Measurements from ENCODE around the gene STRN4. TPM values are rescaled to one million over a fixed set of nuclear protein-coding genes. Genes with fewer than 3 reads are reported as not detected.

Gene STRN4
- total RNA-seq, 1 donor from 2014 or later, result 111 TPM

DNA sequence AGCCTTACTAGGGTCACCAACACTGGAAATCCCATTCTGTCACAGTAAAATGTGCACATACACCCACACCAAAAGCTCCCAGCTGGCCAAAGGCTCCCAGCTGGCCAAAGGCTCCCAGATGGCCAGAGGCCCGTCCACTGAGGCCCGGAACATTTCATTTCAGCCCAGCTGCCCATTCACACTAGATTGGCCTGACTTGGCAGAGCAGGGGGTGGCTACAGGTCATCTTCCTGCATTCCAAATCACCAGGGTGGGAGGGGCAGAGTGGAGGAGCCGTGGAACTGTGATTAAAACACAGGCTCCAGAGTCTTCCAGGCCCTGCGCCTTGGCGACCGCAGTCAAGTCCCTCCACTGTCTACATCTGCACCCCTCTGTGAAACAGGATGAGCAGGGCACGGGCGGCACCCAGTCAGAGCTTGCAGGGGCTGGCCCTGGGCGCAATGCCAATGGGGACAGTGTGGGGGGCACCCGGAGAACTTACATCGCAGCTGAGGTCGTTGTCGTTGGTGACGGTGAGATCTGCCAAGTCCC is 19.2 kb downstream of the STRN4 start:
- peaks cover 10% of the 10 kb centered on the region for H3K36me3 ChIP-seq (ENCODE audit: control insufficient read depth, insufficient read depth, low read length)
- DNase-seq (ENCODE audit: low read depth), result no peak

DNA sequence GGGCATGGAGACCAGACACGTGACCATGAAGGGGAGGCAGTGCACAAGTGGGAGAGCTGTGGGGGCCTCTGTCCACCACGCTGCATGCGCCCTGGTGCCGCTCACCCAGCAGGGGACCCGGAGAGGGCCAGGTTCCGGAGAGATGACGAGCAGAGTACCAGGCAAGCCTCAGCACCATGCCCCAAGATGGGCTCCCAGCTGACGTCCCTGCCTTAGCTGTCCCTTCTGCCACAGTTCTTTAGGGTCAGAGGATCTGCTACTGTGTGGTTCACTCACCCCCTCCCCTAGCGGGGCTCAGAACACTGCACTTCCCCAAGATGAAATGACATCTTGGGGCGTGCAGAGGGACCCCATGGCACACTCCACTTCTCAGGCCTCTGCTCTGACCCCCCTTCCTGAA is 19.7 kb downstream of the STRN4 start:
- TF ChIP-seq, protein P1, sequence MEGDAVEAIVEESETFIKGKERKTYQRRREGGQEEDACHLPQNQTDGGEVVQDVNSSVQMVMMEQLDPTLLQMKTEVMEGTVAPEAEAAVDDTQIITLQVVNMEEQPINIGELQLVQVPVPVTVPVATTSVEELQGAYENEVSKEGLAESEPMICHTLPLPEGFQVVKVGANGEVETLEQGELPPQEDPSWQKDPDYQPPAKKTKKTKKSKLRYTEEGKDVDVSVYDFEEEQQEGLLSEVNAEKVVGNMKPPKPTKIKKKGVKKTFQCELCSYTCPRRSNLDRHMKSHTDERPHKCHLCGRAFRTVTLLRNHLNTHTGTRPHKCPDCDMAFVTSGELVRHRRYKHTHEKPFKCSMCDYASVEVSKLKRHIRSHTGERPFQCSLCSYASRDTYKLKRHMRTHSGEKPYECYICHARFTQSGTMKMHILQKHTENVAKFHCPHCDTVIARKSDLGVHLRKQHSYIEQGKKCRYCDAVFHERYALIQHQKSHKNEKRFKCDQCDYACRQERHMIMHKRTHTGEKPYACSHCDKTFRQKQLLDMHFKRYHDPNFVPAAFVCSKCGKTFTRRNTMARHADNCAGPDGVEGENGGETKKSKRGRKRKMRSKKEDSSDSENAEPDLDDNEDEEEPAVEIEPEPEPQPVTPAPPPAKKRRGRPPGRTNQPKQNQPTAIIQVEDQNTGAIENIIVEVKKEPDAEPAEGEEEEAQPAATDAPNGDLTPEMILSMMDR (IDR thresholded peaks at IDR 0.05; ENCODE audit: insufficient read depth, low read length, poor library complexity, severe bottlenecking), result no peak
- Histone ChIP-seq H3K4me3 (ENCODE audit: low read depth, low read length) (no peak overlapping the region), H3K36me3 (ENCODE audit: control insufficient read depth, insufficient read depth, low read length) (peaks cover 10% of the 10 kb centered on the region), H3K27me3 (ENCODE audit: control insufficient read depth, insufficient read depth, low read length) (no peaks in the 10 kb centered on the region)
- no peak for DNase-seq (ENCODE audit: low read depth)

More for the DNA sequence above, 19.2 kb downstream of the STRN4 start:
- Histone ChIP-seq H3K4me3 (ENCODE audit: low read depth, low read length) (no peak overlapping the region), H3K27me3 (ENCODE audit: control insufficient read depth, insufficient read depth, low read length) (no peaks in the 10 kb centered on the region)
- TF ChIP-seq, protein P1 (IDR thresholded peaks at IDR 0.05; ENCODE audit: insufficient read depth, low read length, poor library complexity, severe bottlenecking), result no peak

- TF ChIP-seq, protein P1 (IDR thresholded peaks at IDR 0.05; ENCODE audit: insufficient read depth, low read length, poor library complexity, severe bottlenecking), result no peak
Measured at GRCh38 chr19:46725859-46726393, 20.3 kb downstream of the STRN4 start.

GRCh38 chr19:46725036-46725820 is 21.0 kb downstream of the STRN4 start:
- TF ChIP-seq, protein P1 (IDR thresholded peaks at IDR 0.05; ENCODE audit: insufficient read depth, low read length, poor library complexity, severe bottlenecking), result no peak
- peaks cover 9% of the 10 kb centered on the region for H3K36me3 ChIP-seq (ENCODE audit: control insufficient read depth, insufficient read depth, low read length)

More at GRCh38 chr19:46725859-46726393, 20.3 kb downstream of the STRN4 start:
- no peak for DNase-seq (ENCODE audit: low read depth)
- Histone ChIP-seq H3K36me3 (ENCODE audit: control insufficient read depth, insufficient read depth, low read length) (peaks cover 9% of the 10 kb centered on the region), H3K4me3 (ENCODE audit: low read depth, low read length) (no peak overlapping the region), H3K27me3 (ENCODE audit: control insufficient read depth, insufficient read depth, low read length) (no peaks in the 10 kb centered on the region)

GRCh38 chr19:46724468-46724867 is 21.8 kb downstream of the STRN4 start:
- Histone ChIP-seq H3K4me3 (ENCODE audit: low read depth, low read length) (no peak overlapping the region), H3K27me3 (ENCODE audit: control insufficient read depth, insufficient read depth, low read length) (no peaks in the 10 kb centered on the region), H3K36me3 (ENCODE audit: control insufficient read depth, insufficient read depth, low read length) (peaks cover 9% of the 10 kb centered on the region)
- DNase-seq (ENCODE audit: low read depth), result no peak
- TF ChIP-seq, protein P1 (IDR thresholded peaks at IDR 0.05; ENCODE audit: insufficient read depth, low read length, poor library complexity, severe bottlenecking), result no peak

More at GRCh38 chr19:46725036-46725820, 21.0 kb downstream of the STRN4 start:
- H3K4me3 ChIP-seq (ENCODE audit: low read depth, low read length), result no peak overlapping the region
- DNase-seq (ENCODE audit: low read depth), result no peak
- H3K27me3 ChIP-seq (ENCODE audit: control insufficient read depth, insufficient read depth, low read length), result no peaks in the 10 kb centered on the region
